GM19395 (cell line): Measurements from ENCODE around the gene GAREM2.
A peak's percentile ranks its signal among the peaks of the same experiment; 100 is the strongest.

Experiments used
- ATAC-seq: cut with Tn5 transposase; IDR thresholded peaks from one replicate; pipeline ENCODE4 v1.9.1; 2021; ENCODE audit warnings: mild to moderate bottlenecking, moderate library complexity; ENCODE audit not compliant: unreplicated experiment

Gene GAREM2

GRCh38 chr2:26169226-26169625 lies 3.7 kb upstream of the GAREM2 start:
- no peak for ATAC-seq

- no peak for ATAC-seq
These were observed 3.0 kb upstream of the GAREM2 start for GRCh38 chr2:26169681-26170414.

GRCh38 chr2:26170795-26171194 lies 2.1 kb upstream of the GAREM2 start:
- no peak for ATAC-seq

GRCh38 chr2:26172189-26172870 lies 558 bp upstream of the GAREM2 start:
- no peak for ATAC-seq

GRCh38 chr2:26173776-26174482 lies 1.0 kb downstream of the GAREM2 start:
- ATAC-seq = no peak

GRCh38 chr2:26174691-26175465 lies 2.0 kb downstream of the GAREM2 start:
- ATAC-seq = no peak

GRCh38 chr2:26175466-26176278 lies 2.8 kb downstream of the GAREM2 start:
- ATAC-seq = no peak

GRCh38 chr2:26176279-26176615 lies 3.4 kb downstream of the GAREM2 start:
- no peak for ATAC-seq

GRCh38 chr2:26177122-26177521 lies 4.2 kb downstream of the GAREM2 start:
- ATAC-seq = no peak

GRCh38 chr2:26178246-26178645 lies 5.4 kb downstream of the GAREM2 start:
- ATAC-seq = no peak

- ATAC-seq = no peak
These were observed 6.0 kb downstream of the GAREM2 start for GRCh38 chr2:26178746-26179436.

- ATAC-seq = no peak
These were observed 6.6 kb downstream of the GAREM2 start for GRCh38 chr2:26179446-26179913.

- no peak for ATAC-seq
These were observed 9.6 kb downstream of the GAREM2 start for GRCh38 chr2:26182441-26182840.

- ATAC-seq = no peak
These were observed 10.2 kb downstream of the GAREM2 start for GRCh38 chr2:26182887-26183630.

GRCh38 chr2:26184121-26184520 lies 11.2 kb downstream of the GAREM2 start:
- ATAC-seq = no peak

- ATAC-seq = peak; percentile 76
These were observed 11.8 kb downstream of the GAREM2 start for GRCh38 chr2:26184555-26185303.

- no peak for ATAC-seq
These were observed 12.5 kb downstream of the GAREM2 start for GRCh38 chr2:26185304-26185928.
